ENCODE results near the gene PGC.

DNA sequence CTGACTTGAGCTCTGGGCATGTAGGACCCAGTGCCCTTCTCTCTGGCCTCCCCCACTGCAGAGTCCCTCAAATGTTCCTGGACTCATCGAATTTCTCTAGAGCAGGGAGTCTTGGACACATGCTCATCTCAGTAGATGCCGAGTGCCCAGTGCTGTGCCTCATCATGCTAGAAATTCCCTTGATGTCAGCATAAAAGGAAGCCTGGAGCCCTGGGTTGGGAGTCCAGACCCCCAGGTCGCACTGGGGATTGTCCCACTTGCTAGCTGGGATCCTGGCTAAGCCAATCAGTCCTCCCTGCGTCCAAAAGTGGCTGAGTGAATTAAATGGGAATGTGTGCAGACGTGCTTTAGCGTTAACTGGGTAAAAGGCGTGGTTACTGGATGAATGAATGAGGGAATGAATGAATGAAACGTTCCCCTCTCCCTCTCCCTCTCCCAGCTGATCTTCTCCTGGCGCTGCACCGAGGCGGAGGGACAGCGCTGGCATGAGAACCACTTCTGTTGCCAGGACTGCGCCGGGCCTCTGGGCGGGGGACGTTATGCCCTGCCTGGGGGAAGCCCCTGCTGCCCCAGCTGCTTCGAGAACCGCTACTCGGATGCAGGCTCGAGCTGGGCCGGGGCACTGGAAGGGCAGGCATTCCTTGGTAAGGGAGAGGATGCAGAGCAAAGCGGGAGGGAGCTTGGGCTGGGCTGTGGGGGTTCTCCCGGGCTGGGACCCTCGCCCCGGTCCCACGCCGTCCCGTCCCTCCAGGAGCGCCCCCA is 38.7 kb upstream of the PGC start:
- TF ChIP-seq, protein P1, sequence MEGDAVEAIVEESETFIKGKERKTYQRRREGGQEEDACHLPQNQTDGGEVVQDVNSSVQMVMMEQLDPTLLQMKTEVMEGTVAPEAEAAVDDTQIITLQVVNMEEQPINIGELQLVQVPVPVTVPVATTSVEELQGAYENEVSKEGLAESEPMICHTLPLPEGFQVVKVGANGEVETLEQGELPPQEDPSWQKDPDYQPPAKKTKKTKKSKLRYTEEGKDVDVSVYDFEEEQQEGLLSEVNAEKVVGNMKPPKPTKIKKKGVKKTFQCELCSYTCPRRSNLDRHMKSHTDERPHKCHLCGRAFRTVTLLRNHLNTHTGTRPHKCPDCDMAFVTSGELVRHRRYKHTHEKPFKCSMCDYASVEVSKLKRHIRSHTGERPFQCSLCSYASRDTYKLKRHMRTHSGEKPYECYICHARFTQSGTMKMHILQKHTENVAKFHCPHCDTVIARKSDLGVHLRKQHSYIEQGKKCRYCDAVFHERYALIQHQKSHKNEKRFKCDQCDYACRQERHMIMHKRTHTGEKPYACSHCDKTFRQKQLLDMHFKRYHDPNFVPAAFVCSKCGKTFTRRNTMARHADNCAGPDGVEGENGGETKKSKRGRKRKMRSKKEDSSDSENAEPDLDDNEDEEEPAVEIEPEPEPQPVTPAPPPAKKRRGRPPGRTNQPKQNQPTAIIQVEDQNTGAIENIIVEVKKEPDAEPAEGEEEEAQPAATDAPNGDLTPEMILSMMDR (IDR thresholded peaks at IDR 0.05), result no peak
- no peak for TF ChIP-seq EZH2 (IDR thresholded peaks at IDR 0.05; ENCODE audit: borderline replicate concordance, insufficient read depth, low read depth, low read length, poor library complexity, severe bottlenecking)
